Right forelimb (tissue), 1 donor: ENCODE data around the gene NELL2.
"Not testable (repeated sequence)": the region's sequence is repeated elsewhere in the genome, so short reads cannot be mapped to it uniquely, and the experiment has no call there.

Source experiments
- DNase-seq: peaks from one replicate; pipeline ENCODE4 v3.0.0-alpha.2; 2018

The NELL2 gene

GRCh38 chr12:44847403-44847802 lies 28.7 kb downstream of the NELL2 start:
- DNase-seq: no peak

GRCh38 chr12:44846826-44847225 lies 29.3 kb downstream of the NELL2 start:
- no peak for DNase-seq

GRCh38 chr12:44842669-44843068 lies 33.4 kb downstream of the NELL2 start:
- DNase-seq: no peak

- DNase-seq: no peak
Measured at GRCh38 chr12:44839785-44840184, 36.3 kb downstream of the NELL2 start.

- no peak for DNase-seq
Measured at GRCh38 chr12:44837114-44837755, 38.9 kb downstream of the NELL2 start.

GRCh38 chr12:44835641-44836379 lies 40.3 kb downstream of the NELL2 start:
- DNase-seq: no peak

- not testable (repeated sequence) for DNase-seq
Measured at GRCh38 chr12:44834996-44835395, 41.1 kb downstream of the NELL2 start.

- no peak for DNase-seq
Measured at GRCh38 chr12:44833561-44833960, 42.6 kb downstream of the NELL2 start.

GRCh38 chr12:44830566-44831055 lies 45.5 kb downstream of the NELL2 start:
- no peak for DNase-seq

- DNase-seq: no peak
Measured at GRCh38 chr12:44829045-44829444, 47.1 kb downstream of the NELL2 start.

GRCh38 chr12:44827832-44828438 lies 48.2 kb downstream of the NELL2 start:
- DNase-seq: no peak

GRCh38 chr12:44821702-44822101 lies 54.4 kb downstream of the NELL2 start:
- DNase-seq: not testable (repeated sequence)

GRCh38 chr12:44819884-44820283 lies 56.2 kb downstream of the NELL2 start:
- no peak for DNase-seq

GRCh38 chr12:44817687-44818086 lies 58.4 kb downstream of the NELL2 start:
- no peak for DNase-seq

- DNase-seq: no peak
Measured at GRCh38 chr12:44816446-44817017, 59.6 kb downstream of the NELL2 start.

GRCh38 chr12:44812062-44812461 lies 64.1 kb downstream of the NELL2 start:
- no peak for DNase-seq

- DNase-seq: no peak
Measured at GRCh38 chr12:44804068-44804467, 72.0 kb downstream of the NELL2 start.

- DNase-seq: no peak
Measured at GRCh38 chr12:44795970-44796369, 80.1 kb downstream of the NELL2 start.

GRCh38 chr12:44788731-44789130 lies 87.4 kb downstream of the NELL2 start:
- DNase-seq: no peak

- no peak for DNase-seq
Measured at GRCh38 chr12:44780221-44780790, 95.8 kb downstream of the NELL2 start.

- no peak for DNase-seq
Measured at GRCh38 chr12:44779766-44780165, 96.3 kb downstream of the NELL2 start.

GRCh38 chr12:44778863-44779262 lies 97.3 kb downstream of the NELL2 start:
- no peak for DNase-seq

- DNase-seq: no peak
Measured at GRCh38 chr12:44777044-44777443, 99.1 kb downstream of the NELL2 start.
